SK-N-SH treated with all-trans-retinoic acid at 6 μM for 48 hours (cell line): ENCODE measurements around the gene CACNA1B.
"Not testable (repeated sequence)": the region's sequence is repeated elsewhere in the genome, so short reads cannot be mapped to it uniquely, and the experiment has no call there.

Experiments
- ATAC-seq: fragments of 200-7000 bp; cut with Tn5 transposase; 3 replicates; pipeline ENCODE4 v1.9.1; 2020; ENCODE audit warnings: mild to moderate bottlenecking, moderate library complexity

Gene CACNA1B

DNA sequence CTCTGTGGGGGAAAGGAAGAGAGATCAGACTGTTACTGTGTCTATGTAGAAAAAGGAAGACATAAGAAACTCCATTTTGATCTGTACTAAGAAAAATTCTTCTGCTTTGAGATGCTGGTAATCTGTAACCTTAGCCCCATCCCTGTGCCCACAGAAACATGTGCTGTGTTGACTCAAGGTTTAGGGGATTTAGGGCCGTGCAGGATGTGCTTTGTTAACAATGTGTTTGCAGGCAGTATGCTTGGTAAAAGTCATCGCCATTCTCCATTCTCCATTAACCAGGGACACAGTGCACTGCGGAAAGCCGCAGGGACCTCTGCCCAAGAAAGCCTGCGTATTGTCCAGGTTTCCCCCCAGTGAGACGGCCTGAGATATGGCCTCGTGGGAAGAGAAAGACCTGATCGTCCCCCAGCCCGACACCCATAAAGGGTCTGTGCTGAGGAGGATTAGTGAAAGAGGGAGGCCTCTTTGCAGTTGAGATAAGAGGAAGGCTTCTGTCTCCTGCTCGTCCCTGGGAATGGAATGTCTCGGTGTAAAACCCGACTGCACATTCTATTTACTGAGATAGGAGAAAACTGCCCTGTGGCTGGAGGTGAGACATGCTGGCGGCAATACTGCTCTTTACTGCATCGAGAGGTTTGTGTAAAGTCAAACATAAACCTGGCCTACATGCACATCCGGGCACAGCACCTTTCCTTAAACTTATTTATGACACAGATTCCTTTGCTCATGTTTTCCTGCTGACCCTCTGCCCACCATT lies 255.5 kb downstream of the CACNA1B start:
- not testable (repeated sequence) for ATAC-seq

DNA sequence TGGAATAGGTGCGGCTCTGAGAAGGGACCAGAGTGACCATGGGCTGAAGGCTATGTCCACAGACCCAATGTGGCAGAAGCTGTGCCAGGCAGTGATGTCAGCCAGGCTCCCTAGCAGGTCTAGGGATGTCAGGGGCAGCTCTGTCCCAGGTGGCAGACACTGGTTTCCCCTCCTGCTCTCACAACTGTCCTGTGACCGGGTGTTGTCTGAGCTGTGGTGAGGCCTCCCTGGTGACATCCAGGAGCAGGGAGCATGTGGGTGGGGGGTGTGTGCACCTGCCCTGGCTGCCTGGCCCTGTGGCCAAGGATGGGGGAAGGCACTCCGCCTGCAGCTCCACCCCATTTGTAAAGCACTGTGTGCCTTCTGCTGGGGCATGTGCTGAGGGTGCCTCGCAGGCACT lies 257.0 kb downstream of the CACNA1B start:
- ATAC-seq: not testable (repeated sequence)

DNA sequence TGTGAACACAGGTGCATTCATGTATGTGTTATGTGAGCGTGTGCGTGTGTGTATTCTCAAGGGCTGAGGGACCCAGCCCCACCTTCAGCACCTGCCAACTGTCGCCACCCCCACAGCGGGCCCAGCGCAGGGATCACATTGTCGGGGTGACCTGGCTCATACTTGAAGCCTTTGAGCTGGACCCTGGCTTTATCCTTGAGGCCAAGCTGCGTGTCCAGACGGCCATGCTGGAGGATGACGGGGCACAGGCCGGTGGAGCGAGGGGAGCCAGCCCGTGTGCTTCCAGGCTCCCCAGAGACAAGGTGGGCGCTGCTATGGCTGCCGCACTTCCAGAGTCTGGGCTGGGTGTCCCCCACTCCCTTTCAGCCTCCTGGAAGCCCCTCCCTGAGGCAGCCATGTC lies 261.5 kb downstream of the CACNA1B start:
- not testable (repeated sequence) for ATAC-seq

DNA sequence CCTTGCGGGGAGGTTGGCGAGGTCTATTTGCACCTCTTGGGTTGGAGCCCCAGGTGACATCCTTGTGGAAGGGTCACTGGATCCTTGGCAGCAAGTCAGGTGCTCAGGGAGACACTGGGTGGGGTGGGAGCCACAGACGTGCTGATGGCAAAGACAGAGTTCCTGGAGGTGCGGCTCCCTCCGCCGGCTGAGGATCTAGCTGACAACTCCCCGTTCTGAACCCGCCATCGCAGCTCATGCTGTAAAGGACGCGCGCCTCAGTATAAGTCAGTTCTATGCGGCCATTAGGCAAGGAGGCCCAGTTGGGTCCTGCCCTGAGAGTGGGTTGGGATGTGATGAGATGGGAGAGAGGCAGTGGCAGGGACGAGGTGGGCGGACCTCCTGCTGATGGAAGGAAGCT lies 263.4 kb downstream of the CACNA1B start:
- ATAC-seq: not testable (repeated sequence)

DNA sequence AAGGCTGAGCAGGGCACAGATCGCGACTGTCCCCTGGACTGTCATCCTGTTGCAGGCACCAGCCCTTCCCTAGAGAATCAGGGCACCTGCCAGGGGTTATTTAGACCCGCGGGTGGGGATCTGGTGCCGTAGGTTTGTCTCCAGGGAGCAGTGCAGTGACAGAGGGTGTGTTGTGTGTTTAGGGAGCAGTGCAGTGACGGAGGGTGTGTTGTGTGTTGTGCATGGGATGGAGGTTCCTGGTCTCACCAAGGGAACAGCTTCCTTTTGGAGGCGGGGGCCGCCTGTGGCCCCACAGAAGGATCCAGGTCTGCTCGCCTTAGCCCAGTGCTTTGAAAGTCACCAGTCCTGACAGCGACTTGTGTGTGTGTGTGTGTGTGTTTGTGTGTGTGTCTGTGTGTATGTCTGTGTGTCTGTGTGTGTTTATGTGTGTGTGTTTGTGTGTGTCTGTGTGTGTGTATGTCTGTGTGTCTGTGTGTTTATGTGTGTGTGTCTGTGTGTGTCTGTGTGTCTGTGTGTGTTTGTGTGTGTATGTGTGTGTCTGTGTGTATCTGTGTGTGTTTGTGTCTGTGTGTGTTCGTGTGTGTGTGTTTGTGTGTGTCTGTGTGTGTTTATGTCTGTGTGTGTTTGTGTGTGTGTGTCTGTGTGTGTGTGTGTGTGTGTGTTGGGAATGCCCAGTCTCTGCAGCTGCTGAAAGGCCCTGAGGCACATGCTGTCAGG lies 265.1 kb downstream of the CACNA1B start:
- not testable (repeated sequence) for ATAC-seq

DNA sequence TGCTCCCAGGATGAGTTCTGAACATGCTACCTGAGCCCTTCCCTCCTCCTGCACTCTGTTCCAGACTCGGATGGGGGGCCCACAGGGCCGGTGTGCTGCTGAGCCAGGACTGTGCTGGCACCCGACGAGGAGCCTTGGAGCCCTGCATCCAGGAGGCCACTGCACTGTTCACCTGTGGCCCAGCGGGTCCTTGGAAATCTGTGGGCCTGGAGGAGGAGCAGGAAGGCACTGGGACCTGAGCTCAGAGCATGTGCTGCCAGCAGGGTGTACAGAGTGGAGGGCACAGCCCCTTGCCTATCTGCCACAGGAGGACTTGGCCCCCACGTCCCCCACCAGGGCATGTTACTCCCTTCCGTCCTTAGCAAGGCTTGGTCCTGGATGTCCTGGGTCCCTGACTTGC lies 265.9 kb downstream of the CACNA1B start:
- not testable (repeated sequence) for ATAC-seq

DNA sequence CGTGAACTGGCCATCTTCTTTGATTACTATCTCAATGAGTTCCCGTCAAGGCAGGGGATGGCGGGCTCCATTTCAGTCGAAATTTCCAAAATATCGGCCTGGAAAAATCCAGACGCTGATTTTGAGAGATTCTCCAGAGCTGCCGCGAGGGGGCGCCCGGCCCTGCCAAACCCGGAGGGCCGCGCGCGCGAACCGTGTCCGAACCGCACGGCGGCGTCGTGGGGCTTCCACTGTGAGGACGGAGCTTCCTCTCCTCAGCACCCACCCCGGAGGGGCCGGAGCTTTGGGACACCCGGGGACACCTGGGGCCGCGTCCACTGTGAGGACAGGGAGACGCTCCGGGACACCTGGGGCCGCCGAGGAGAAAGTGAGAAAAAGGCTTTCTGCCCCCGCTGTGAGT lies 270.0 kb downstream of the CACNA1B start:
- not testable (repeated sequence) for ATAC-seq

DNA sequence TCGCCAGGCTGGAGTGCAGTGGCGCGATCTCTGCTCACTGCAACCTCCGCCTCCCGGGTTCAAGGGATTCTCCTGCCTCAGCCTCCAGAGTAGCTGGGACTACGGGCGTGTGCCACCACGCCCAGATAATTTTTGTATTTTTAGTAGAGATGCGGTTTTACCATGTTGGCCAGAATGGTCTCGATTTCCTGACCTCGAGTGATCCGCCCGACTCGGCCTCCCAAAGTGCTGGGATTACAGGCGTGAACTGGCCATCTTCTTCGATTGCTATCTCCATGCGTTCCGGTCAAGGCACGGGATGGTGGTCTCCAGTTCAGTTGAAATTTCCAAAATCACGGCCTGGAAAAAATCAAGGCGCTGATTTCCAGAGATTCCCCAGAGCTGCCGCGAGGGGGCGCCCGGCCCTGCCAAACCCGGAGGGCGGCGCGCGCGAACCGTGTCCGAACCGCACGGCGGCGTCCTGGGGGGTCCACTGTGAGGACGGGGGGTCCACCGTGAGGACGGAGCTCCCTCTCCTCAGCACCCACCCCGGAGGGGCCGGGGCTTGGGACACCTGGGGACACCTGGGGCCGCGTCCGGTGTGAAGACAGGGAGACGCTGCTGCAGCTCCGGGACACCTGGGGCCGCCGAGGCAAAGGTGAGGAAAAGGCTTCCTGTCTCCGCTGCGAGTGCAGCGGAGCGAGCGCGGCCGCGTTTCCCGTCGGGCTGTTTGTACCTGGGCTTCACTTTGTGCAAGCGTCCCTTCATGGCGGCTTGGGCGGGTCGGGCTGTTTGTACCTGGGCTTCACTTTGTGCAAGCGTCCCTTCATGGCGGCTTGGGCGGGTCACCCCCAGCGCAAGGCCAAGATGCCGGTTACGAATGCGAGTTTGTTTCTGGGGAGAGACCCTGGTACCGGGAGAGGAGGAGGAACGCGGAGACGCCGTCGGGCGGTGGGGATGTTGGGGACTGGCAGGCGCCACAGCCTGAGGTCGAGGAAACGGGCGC lies 272.4 kb downstream of the CACNA1B start:
- ATAC-seq: not testable (repeated sequence)

DNA sequence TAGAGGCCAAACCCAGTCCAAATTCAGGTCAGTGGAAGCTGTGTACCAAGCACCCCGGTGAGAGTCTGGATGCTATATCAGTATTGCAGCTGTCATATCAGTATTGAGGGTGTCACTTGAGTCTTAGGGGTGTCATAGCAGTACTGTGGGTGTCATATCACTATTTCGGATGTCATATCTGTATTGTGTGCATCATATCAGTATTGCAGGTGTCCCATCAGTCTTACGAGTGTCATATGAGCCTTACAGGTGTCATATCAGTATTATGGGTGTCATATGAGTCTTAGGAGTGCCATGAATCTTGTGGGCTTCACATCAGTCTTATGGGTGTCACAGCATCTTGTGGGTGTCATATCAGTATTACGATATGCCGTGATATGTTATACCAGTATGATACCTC lies 278.2 kb downstream of the CACNA1B start:
- ATAC-seq: not testable (repeated sequence)

DNA sequence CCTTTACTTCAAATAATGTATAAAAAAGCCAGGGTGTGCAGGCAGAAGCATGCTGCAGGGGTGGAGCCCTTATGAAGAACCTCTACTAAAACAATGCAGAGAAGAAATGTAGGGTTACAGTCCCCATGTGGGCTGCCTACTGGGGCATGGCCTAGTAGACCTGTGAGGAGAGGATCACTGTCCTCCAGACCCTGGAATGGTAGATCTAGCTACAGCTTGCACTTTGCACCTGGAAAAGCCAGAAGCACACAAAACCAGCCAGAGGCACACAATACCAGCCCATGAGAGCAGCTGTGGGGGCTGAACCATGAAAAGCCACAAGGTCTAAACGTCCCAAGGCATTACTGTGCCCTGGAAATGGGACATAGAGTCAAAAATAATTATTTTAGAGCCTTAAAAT lies 289.2 kb downstream of the CACNA1B start:
- not testable (repeated sequence) for ATAC-seq
